Measurements from ENCODE around the gene LRP5.

LRP5 gene

GRCh38 chr11:68361702-68362101 lies 49.3 kb downstream of the LRP5 start:
- Histone ChIP-seq H3K9ac (no peak overlapping the region), H2AFZ (ENCODE audit: low read depth) (no peak overlapping the region), H3K27ac (no peak overlapping the region), H3K36me3 (ENCODE audit: insufficient read depth) (no peaks in the 10 kb centered on the region), H4K20me1 (ENCODE audit: insufficient read depth) (no peaks in the 10 kb centered on the region), H3K4me3 (IDR thresholded peaks at IDR 0.05; ENCODE audit: insufficient read depth, low read depth, low read length) (no peak overlapping the region), H3K4me1 (ENCODE audit: low read depth, poor library complexity, severe bottlenecking) (peaks cover 5% of the 10 kb centered on the region), H3K79me2 (ENCODE audit: insufficient read depth, low read depth) (no peaks in the 10 kb centered on the region), H3K27me3 (ENCODE audit: insufficient read depth, low read depth) (no peaks in the 10 kb centered on the region), H3K4me2 (no peak overlapping the region)
- TF ChIP-seq CTCF (conservative IDR thresholded peaks at IDR 0.05; ENCODE audit: low read depth, low read length) = no peak

- Histone ChIP-seq H3K36me3 (ENCODE audit: insufficient read depth) (no peaks in the 10 kb centered on the region), H3K27me3 (ENCODE audit: insufficient read depth, low read depth) (no peaks in the 10 kb centered on the region)
Measured at GRCh38 chr11:68362801-68363379, 50.5 kb downstream of the LRP5 start.

GRCh38 chr11:68363776-68364175 lies 51.4 kb downstream of the LRP5 start:
- Histone ChIP-seq H3K9ac (no peak overlapping the region), H3K79me2 (ENCODE audit: insufficient read depth, low read depth) (no peaks in the 10 kb centered on the region), H3K4me1 (ENCODE audit: low read depth, poor library complexity, severe bottlenecking) (peaks cover 7% of the 10 kb centered on the region), H3K4me2 (no peak overlapping the region), H2AFZ (ENCODE audit: low read depth) (no peak overlapping the region), H3K27ac (no peak overlapping the region), H3K36me3 (ENCODE audit: insufficient read depth) (no peaks in the 10 kb centered on the region), H3K4me3 (IDR thresholded peaks at IDR 0.05; ENCODE audit: insufficient read depth, low read depth, low read length) (no peak overlapping the region), H4K20me1 (ENCODE audit: insufficient read depth) (no peaks in the 10 kb centered on the region), H3K27me3 (ENCODE audit: insufficient read depth, low read depth) (no peaks in the 10 kb centered on the region)
- no peak for TF ChIP-seq CTCF (conservative IDR thresholded peaks at IDR 0.05; ENCODE audit: low read depth, low read length)

More at GRCh38 chr11:68362801-68363379, 50.5 kb downstream of the LRP5 start:
- H3K9ac ChIP-seq = no peak overlapping the region
- H3K4me2 ChIP-seq = no peak overlapping the region
- no peak for TF ChIP-seq CTCF (conservative IDR thresholded peaks at IDR 0.05; ENCODE audit: low read depth, low read length)
- no peaks in the 10 kb centered on the region for H3K79me2 ChIP-seq (ENCODE audit: insufficient read depth, low read depth)
- no peaks in the 10 kb centered on the region for H4K20me1 ChIP-seq (ENCODE audit: insufficient read depth)
- H3K4me3 ChIP-seq (IDR thresholded peaks at IDR 0.05; ENCODE audit: insufficient read depth, low read depth, low read length) = no peak overlapping the region
- peaks cover 5% of the 10 kb centered on the region for H3K4me1 ChIP-seq (ENCODE audit: low read depth, poor library complexity, severe bottlenecking)
- H2AFZ ChIP-seq (ENCODE audit: low read depth) = no peak overlapping the region
- no peak overlapping the region for H3K27ac ChIP-seq

GRCh38 chr11:68364581-68364980 lies 52.2 kb downstream of the LRP5 start:
- no peaks in the 10 kb centered on the region for H3K79me2 ChIP-seq (ENCODE audit: insufficient read depth, low read depth)
- no peak overlapping the region for H3K4me2 ChIP-seq
- H3K4me3 ChIP-seq (IDR thresholded peaks at IDR 0.05; ENCODE audit: insufficient read depth, low read depth, low read length) = no peak overlapping the region
- H3K4me1 ChIP-seq (ENCODE audit: low read depth, poor library complexity, severe bottlenecking) = peaks cover 15% of the 10 kb centered on the region
- H4K20me1 ChIP-seq (ENCODE audit: insufficient read depth) = no peaks in the 10 kb centered on the region
- no peak overlapping the region for H3K27ac ChIP-seq
- no peaks in the 10 kb centered on the region for H3K27me3 ChIP-seq (ENCODE audit: insufficient read depth, low read depth)
- H2AFZ ChIP-seq (ENCODE audit: low read depth) = no peak overlapping the region
- H3K36me3 ChIP-seq (ENCODE audit: insufficient read depth) = no peaks in the 10 kb centered on the region
- no peak for TF ChIP-seq CTCF (conservative IDR thresholded peaks at IDR 0.05; ENCODE audit: low read depth, low read length)
- no peak overlapping the region for H3K9ac ChIP-seq

Measured in KMS-11 (cell line).